Left ventricle myocardium inferior (tissue), 1 donor: Measurements from ENCODE around the gene KLHL29. TPM values are rescaled to one million over a fixed set of nuclear protein-coding genes. Genes with fewer than 3 reads are reported as not detected.

ENCODE experiments used
- DNase-seq: peaks from one replicate; pipeline ENCODE4 v3.0.0-alpha.2; 2020
- H3K27ac ChIP-seq: fragments of 200-600 bp; replicated peaks from 2 replicates; pipeline ENCODE4 v1.8.0; 2021
- H3K27me3 ChIP-seq: fragments of 200-600 bp; 2 replicates; pipeline ENCODE4 v1.8.0; 2021; ENCODE audit warnings: low read depth
- H3K36me3 ChIP-seq: fragments of 200-600 bp; 2 replicates; pipeline ENCODE4 v1.8.0; 2021
- H3K4me1 ChIP-seq: fragments of 200-600 bp; 2 replicates; pipeline ENCODE4 v1.8.0; 2021
- H3K4me3 ChIP-seq: fragments of 200-600 bp; 2 replicates; pipeline ENCODE4 v1.8.0; 2021; ENCODE audit warnings: mild to moderate bottlenecking, moderate library complexity
- H3K9me3 ChIP-seq: fragments of 200-600 bp; replicated peaks from 2 replicates; pipeline ENCODE4 v1.8.0; 2021
- CTCF ChIP-seq: fragments of 200-600 bp; IDR thresholded peaks from 2 replicates; pipeline ENCODE4 v1.8.0; 2021; ENCODE audit warnings: antibody characterized with exemption, mild to moderate bottlenecking, borderline replicate concordance
- intact Hi-C: fragments of 100-400 bp; cut with micrococcal nuclease; formaldehyde crosslinking; loops from one replicate; pipeline ENCODE4 v1.11.0; 2022
- total RNA-seq: library from RNA; stranded (reverse); fragmentation: NEBNext Ultra II Directional; extraction: Animal tissue kit (Norgen Biotek cat#: 25700); gene quantifications from one replicate; pipeline ENCODE4 v1.2.1, GENCODE V29; 2021
- donor health status: DM: no; HTN: yes; CAD: no; lungs with severe emphysema.

The KLHL29 gene
- total RNA-seq, 1 donor from 2014 or later = 1.1 TPM

- Histone ChIP-seq H3K27me3 (peaks cover 43% of the 10 kb centered on the region), H3K4me1 (peaks cover 26% of the 10 kb centered on the region), H3K9me3 (no peaks in the 10 kb centered on the region), H3K27ac (peak overlapping the region; percentile 53), H3K36me3 (no peaks in the 10 kb centered on the region), H3K4me3 (no peak overlapping the region)
- no peak for TF ChIP-seq CTCF
- intact Hi-C loops = no loop called here
- peak; percentile 32 for DNase-seq
Observed at GRCh38 chr2:23541503-23542229, 156.7 kb downstream of the KLHL29 start.

- Histone ChIP-seq H3K4me1 (peaks cover 26% of the 10 kb centered on the region), H3K27ac (peak overlapping the region; percentile 39)
Observed at GRCh38 chr2:23542230-23542789, 157.3 kb downstream of the KLHL29 start.

GRCh38 chr2:23543302-23543701 lies 158.3 kb downstream of the KLHL29 start:
- Histone ChIP-seq H3K9me3 (no peaks in the 10 kb centered on the region), H3K4me3 (no peak overlapping the region), H3K27me3 (peaks cover 43% of the 10 kb centered on the region), H3K4me1 (peaks cover 26% of the 10 kb centered on the region), H3K27ac (no peak overlapping the region), H3K36me3 (no peaks in the 10 kb centered on the region)
- intact Hi-C loops = no loop called here
- TF ChIP-seq CTCF = no peak
- no peak for DNase-seq

More at GRCh38 chr2:23542230-23542789, 157.3 kb downstream of the KLHL29 start:
- no peaks in the 10 kb centered on the region for H3K9me3 ChIP-seq
- H3K36me3 ChIP-seq = no peaks in the 10 kb centered on the region
- no peak for TF ChIP-seq CTCF
- H3K27me3 ChIP-seq = peaks cover 43% of the 10 kb centered on the region
- no peak overlapping the region for H3K4me3 ChIP-seq
- intact Hi-C loops = no loop called here
- no peak for DNase-seq

GRCh38 chr2:23543728-23544127 lies 158.7 kb downstream of the KLHL29 start:
- no peaks in the 10 kb centered on the region for H3K36me3 ChIP-seq
- intact Hi-C loops = no loop called here
- no peak for DNase-seq
- no peak for TF ChIP-seq CTCF
- H3K4me1 ChIP-seq = peaks cover 28% of the 10 kb centered on the region
- no peak overlapping the region for H3K4me3 ChIP-seq
- no peaks in the 10 kb centered on the region for H3K9me3 ChIP-seq
- H3K27me3 ChIP-seq = peaks cover 43% of the 10 kb centered on the region
- no peak overlapping the region for H3K27ac ChIP-seq

- intact Hi-C loops = no loop called here
- Histone ChIP-seq H3K9me3 (no peaks in the 10 kb centered on the region), H3K36me3 (no peaks in the 10 kb centered on the region), H3K4me1 (peaks cover 36% of the 10 kb centered on the region), H3K27me3 (peaks cover 39% of the 10 kb centered on the region), H3K27ac (no peak overlapping the region), H3K4me3 (no peak overlapping the region)
- DNase-seq = no peak
- TF ChIP-seq CTCF = no peak
Observed at GRCh38 chr2:23544589-23545295, 159.8 kb downstream of the KLHL29 start.
